GM18868 (cell line): Measurements from ENCODE around the gene TNFAIP1.

Source experiments
- ATAC-seq: cut with Tn5 transposase; IDR thresholded peaks from one replicate; pipeline ENCODE4 v1.9.1; 2021; ENCODE audit warnings: mild to moderate bottlenecking, moderate library complexity; ENCODE audit not compliant: unreplicated experiment

TNFAIP1 gene

GRCh38 chr17:28394337-28395116 is 59.0 kb downstream of the TNFAIP1 start:
- no peak for ATAC-seq

DNA sequence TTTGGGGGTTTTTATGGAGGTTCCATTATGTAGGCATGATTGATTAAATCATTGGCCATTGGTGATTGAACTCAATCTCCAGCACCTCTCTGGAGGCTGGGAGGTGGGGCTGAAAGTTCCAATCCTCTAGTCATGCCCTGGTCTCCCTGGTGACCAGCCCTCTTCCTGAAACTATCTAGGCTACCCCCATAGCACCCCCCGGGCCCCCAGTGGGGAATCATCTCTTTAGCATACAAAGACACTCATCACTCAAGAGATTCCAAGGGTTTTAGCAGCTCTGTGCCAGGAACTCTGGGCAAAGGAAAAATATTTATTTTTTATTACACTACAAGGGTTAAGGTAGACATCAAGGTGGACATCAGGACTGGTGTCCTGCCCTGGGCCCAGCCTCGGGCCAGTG is 59.9 kb downstream of the TNFAIP1 start:
- ATAC-seq: no peak

DNA sequence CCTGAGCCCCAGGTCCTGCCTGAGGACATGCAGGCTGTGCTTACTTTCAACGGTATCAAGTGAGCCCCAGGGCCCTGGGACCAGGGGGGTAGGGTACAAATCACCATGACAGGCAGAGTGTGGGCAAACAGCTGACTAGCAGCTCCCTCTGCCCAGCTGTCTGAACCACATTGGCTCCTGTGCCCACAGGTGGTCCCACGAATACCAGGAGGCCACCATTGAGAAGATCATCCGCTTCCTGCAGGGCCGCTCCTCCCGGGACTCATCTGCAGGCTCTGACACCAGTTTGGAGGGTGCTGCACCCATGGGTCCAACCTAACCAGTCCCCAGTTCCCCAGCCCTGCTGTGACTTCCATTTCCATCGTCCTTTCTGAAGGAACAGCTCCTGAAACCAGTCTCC is 60.4 kb downstream of the TNFAIP1 start:
- ATAC-seq: no peak
